GM23338 (cell line): ENCODE results near the gene CACNA2D4. TPM values are rescaled to one million over a fixed set of nuclear protein-coding genes. Genes with fewer than 3 reads are reported as not detected.

ENCODE experiments used
- ATAC-seq: fragments of 200-7000 bp; cut with Tn5 transposase; 3 replicates; pipeline ENCODE4 v1.9.1; 2020
- DNase-seq: peaks from one replicate; pipeline ENCODE4 v3.0.0-alpha.2; 2015; ENCODE audit warnings: low spot score
- H2AFZ ChIP-seq: fragments of 200-600 bp; sonication (generic); 2 replicates; pipeline ENCODE4 v1.8.0; 2016; ENCODE audit warnings: antibody characterized with exemption, mild to moderate bottlenecking, moderate library complexity
- H3F3A ChIP-seq: fragments of 200-600 bp; sonication (generic); replicated peaks from 2 replicates; pipeline ENCODE4 v1.8.0; 2017; ENCODE audit warnings: antibody characterized with exemption, mixed run types, low read depth
- H3K27ac ChIP-seq: fragments of 200-600 bp; sonication (generic); 2 replicates; pipeline ENCODE4 v1.6.1; 2016; ENCODE audit warnings: low read depth
- H3K27me3 ChIP-seq: fragments of 200-600 bp; sonication (generic); 2 replicates; pipeline ENCODE4 v1.8.0; 2016; ENCODE audit warnings: mild to moderate bottlenecking, mixed run types, moderate library complexity; ENCODE audit not compliant: insufficient read depth
- H3K36me3 ChIP-seq: fragments of 200-600 bp; sonication (generic); 2 replicates; pipeline ENCODE4 v1.8.0; 2016; ENCODE audit warnings: mild to moderate bottlenecking; ENCODE audit not compliant: insufficient read depth
- H3K4me1 ChIP-seq: fragments of 200-600 bp; sonication (generic); 2 replicates; pipeline ENCODE4 v1.8.0; 2016; ENCODE audit warnings: mild to moderate bottlenecking, moderate library complexity; ENCODE audit not compliant: insufficient read depth
- H3K4me2 ChIP-seq: fragments of 200-600 bp; sonication (generic); 2 replicates; pipeline ENCODE4 v1.7.1; 2017; ENCODE audit warnings: mixed run types
- H3K4me3 ChIP-seq: fragments of 200-600 bp; sonication (generic); 2 replicates; pipeline ENCODE4 v1.6.1; 2016; ENCODE audit warnings: mixed run types
- H3K79me2 ChIP-seq: fragments of 200-600 bp; sonication (generic); replicated peaks from 2 replicates; pipeline ENCODE4 v1.8.0; 2017; ENCODE audit warnings: mild to moderate bottlenecking; ENCODE audit not compliant: insufficient read depth
- H3K9me2 ChIP-seq: fragments of 200-600 bp; sonication (generic); 2 replicates; pipeline ENCODE4 v1.8.0; 2017; ENCODE audit not compliant: insufficient read depth
- H4K20me1 ChIP-seq: fragments of 200-600 bp; sonication (generic); replicated peaks from 2 replicates; pipeline ENCODE4 v1.8.0; 2017; ENCODE audit warnings: mild to moderate bottlenecking; ENCODE audit not compliant: insufficient read depth
- H3K27ac Mint-ChIP-seq: 2 replicates; pipeline ENCODE4 v1.8.0; 2020; ENCODE audit warnings: inconsistent platforms, mild to moderate bottlenecking, moderate library complexity, mixed read lengths
- H3K27me3 Mint-ChIP-seq: 3 replicates; pipeline ENCODE4 v1.8.0; 2022; ENCODE audit warnings: low read depth, mild to moderate bottlenecking, moderate library complexity, mixed read lengths, inconsistent platforms; ENCODE audit not compliant: insufficient read depth, poor library complexity
- H3K36me3 Mint-ChIP-seq: 3 replicates; pipeline ENCODE4 v1.8.0; 2021; ENCODE audit warnings: low read depth, mild to moderate bottlenecking, inconsistent platforms, moderate library complexity, mixed read lengths
- H3K4me1 Mint-ChIP-seq: 3 replicates; pipeline ENCODE4 v1.8.0; 2020; ENCODE audit warnings: mild to moderate bottlenecking, inconsistent platforms, mixed read lengths
- H3K4me3 Mint-ChIP-seq: 3 replicates; pipeline ENCODE4 v1.8.0; 2021; ENCODE audit warnings: moderate library complexity, mild to moderate bottlenecking, inconsistent platforms, mixed read lengths
- H3K9me3 Mint-ChIP-seq: 3 replicates; pipeline ENCODE4 v1.8.0; 2020; ENCODE audit warnings: moderate library complexity, mild to moderate bottlenecking, inconsistent platforms, mixed read lengths
- EZH2 ChIP-seq: fragments of 200-600 bp; sonication (generic); IDR thresholded peaks from one replicate; pipeline ENCODE4 v1.8.0; 2017; ENCODE audit warnings: antibody characterized with exemption, mild to moderate bottlenecking, low read depth; ENCODE audit not compliant: unreplicated experiment
- POLR2AphosphoS5 ChIP-seq: IDR thresholded peaks from 2 replicates; pipeline ENCODE4 v1.6.1; 2016; ENCODE audit warnings: antibody characterized with exemption, low read depth
- STAT1 ChIP-seq: IDR thresholded peaks from one replicate; pipeline ENCODE4 v1.6.1; 2016; ENCODE audit warnings: antibody characterized with exemption; ENCODE audit not compliant: unreplicated experiment
- ZNF114 ChIP-seq: fragments of 250-450 bp; sonication (Bioruptor Pico); IDR thresholded peaks from 2 replicates; pipeline ENCODE4 v1.5.0; 2020; ENCODE audit warnings: mild to moderate bottlenecking, moderate library complexity
- ZNF462 ChIP-seq: fragments of 250-450 bp; sonication (Bioruptor Pico); IDR thresholded peaks from 2 replicates; pipeline ENCODE4 v1.5.0; 2020; ENCODE audit warnings: mild to moderate bottlenecking, moderate library complexity
- polyA plus RNA-seq: library from polyadenylated mRNA; unstranded; fragments of >200 nt; fragmentation: Nextera tagmentation; extraction: Ambion mirVana; gene quantifications from 2 replicates; pipeline ENCODE4 v1.2.1, GENCODE V29; 2016
- total RNA-seq: library from RNA; depleted of rRNA; stranded (reverse); fragments of >200 nt; shearing (Covaris generic); gene quantifications from 2 replicates; pipeline ENCODE4 v1.2.3, GENCODE V29; 2014
- TF ChIP-seq, protein P1 (sequence below): IDR thresholded peaks from one replicate; pipeline ENCODE4 v1.6.1; 2018; ENCODE audit warnings: antibody characterized with exemption; ENCODE audit not compliant: unreplicated experiment
- TF ChIP-seq, protein P2 (sequence below), 2 experiments: fragments of 200-600 bp in 1 of 2; sonication (generic) in 1 of 2; conservative IDR thresholded peaks; 2 replicates each; pipeline versions ENCODE4 v1.5.1 to v1.6.1; 2016 to 2017; ENCODE audit warnings: antibody characterized with exemption in 2 of 2, low read depth in 2 of 2, mild to moderate bottlenecking in 2 of 2, moderate library complexity in 1 of 2

The CACNA2D4 gene
- total and polyA plus RNA-seq, 2 experiments from 2014 or later, result 0.07 to 0.24 TPM

DNA sequence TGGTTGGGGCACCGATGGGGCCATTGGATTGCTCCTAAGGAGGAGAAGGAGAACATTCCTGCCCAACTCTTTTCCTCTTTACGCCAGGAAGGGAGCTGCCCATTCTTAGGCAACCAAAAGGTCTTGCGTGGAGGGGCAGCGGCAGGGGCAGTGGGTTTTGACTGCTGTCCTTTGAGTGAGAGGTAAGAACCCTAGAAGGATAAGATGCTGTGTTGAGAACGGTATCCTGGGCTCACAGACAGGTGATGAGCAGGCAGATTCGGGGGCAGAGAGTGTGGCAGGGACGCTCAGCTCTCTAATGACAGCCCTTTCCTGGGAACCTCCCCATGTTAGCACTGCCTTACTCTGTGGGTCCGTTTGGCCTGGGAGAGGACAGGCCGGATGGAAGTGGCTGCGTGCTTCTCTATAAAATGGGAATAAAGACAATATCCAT, 84.8 kb downstream of the CACNA2D4 start:
- Mint-ChIP-seq H3K27me3 (peaks cover 22% of the 10 kb centered on the region), H3K9me3 (no peaks in the 10 kb centered on the region)
- no peak for ATAC-seq

More for the DNA sequence above, 84.8 kb downstream of the CACNA2D4 start:
- H3K36me3 Mint-ChIP-seq, result no peaks in the 10 kb centered on the region
- Histone ChIP-seq H3K4me1 (peaks cover 13% of the 10 kb centered on the region), H3K4me2 (no peak overlapping the region), H3K79me2 (no peaks in the 10 kb centered on the region), H2AFZ (no peak overlapping the region), H4K20me1 (no peaks in the 10 kb centered on the region), H3K36me3 (no peaks in the 10 kb centered on the region), H3K27ac (no peak overlapping the region), H3K9me2 (no peaks in the 10 kb centered on the region), H3K27me3 (no peaks in the 10 kb centered on the region), H3K4me3 (no peak overlapping the region), H3F3A (no peaks in the 10 kb centered on the region)
- H3K4me3 Mint-ChIP-seq, result no peak overlapping the region
- TF ChIP-seq EZH2 (no peak), ZNF462 (CRISPR knock-in tag) (no peak), STAT1 (no peak), POLR2AphosphoS5 (no peak), ZNF114 (CRISPR knock-in tag) (no peak)
- TF ChIP-seq, protein P1, sequence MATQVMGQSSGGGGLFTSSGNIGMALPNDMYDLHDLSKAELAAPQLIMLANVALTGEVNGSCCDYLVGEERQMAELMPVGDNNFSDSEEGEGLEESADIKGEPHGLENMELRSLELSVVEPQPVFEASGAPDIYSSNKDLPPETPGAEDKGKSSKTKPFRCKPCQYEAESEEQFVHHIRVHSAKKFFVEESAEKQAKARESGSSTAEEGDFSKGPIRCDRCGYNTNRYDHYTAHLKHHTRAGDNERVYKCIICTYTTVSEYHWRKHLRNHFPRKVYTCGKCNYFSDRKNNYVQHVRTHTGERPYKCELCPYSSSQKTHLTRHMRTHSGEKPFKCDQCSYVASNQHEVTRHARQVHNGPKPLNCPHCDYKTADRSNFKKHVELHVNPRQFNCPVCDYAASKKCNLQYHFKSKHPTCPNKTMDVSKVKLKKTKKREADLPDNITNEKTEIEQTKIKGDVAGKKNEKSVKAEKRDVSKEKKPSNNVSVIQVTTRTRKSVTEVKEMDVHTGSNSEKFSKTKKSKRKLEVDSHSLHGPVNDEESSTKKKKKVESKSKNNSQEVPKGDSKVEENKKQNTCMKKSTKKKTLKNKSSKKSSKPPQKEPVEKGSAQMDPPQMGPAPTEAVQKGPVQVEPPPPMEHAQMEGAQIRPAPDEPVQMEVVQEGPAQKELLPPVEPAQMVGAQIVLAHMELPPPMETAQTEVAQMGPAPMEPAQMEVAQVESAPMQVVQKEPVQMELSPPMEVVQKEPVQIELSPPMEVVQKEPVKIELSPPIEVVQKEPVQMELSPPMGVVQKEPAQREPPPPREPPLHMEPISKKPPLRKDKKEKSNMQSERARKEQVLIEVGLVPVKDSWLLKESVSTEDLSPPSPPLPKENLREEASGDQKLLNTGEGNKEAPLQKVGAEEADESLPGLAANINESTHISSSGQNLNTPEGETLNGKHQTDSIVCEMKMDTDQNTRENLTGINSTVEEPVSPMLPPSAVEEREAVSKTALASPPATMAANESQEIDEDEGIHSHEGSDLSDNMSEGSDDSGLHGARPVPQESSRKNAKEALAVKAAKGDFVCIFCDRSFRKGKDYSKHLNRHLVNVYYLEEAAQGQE, result no peak
- TF ChIP-seq, protein P2, sequence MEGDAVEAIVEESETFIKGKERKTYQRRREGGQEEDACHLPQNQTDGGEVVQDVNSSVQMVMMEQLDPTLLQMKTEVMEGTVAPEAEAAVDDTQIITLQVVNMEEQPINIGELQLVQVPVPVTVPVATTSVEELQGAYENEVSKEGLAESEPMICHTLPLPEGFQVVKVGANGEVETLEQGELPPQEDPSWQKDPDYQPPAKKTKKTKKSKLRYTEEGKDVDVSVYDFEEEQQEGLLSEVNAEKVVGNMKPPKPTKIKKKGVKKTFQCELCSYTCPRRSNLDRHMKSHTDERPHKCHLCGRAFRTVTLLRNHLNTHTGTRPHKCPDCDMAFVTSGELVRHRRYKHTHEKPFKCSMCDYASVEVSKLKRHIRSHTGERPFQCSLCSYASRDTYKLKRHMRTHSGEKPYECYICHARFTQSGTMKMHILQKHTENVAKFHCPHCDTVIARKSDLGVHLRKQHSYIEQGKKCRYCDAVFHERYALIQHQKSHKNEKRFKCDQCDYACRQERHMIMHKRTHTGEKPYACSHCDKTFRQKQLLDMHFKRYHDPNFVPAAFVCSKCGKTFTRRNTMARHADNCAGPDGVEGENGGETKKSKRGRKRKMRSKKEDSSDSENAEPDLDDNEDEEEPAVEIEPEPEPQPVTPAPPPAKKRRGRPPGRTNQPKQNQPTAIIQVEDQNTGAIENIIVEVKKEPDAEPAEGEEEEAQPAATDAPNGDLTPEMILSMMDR (conservative IDR thresholded peaks at IDR 0.05; ENCODE audit: low read depth in 2 of 2), result no peak
- H3K27ac Mint-ChIP-seq, result no peak overlapping the region
- no peak for DNase-seq
- peaks cover 30% of the 10 kb centered on the region for H3K4me1 Mint-ChIP-seq
